ENCODE results near the gene DHRS7C.

Gene DHRS7C

GRCh38 chr17:9811537-9811936 is 20.1 kb upstream of the DHRS7C start:
- H3K4me3 ChIP-seq (ENCODE audit: low read depth, low read length): no peak overlapping the region
- no peak for TF ChIP-seq MYC (IDR thresholded peaks at IDR 0.05; ENCODE audit: low read depth, low read length)
- TF ChIP-seq, protein P1, sequence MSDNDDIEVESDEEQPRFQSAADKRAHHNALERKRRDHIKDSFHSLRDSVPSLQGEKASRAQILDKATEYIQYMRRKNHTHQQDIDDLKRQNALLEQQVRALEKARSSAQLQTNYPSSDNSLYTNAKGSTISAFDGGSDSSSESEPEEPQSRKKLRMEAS (IDR thresholded peaks at IDR 0.05; ENCODE audit: low read depth, low read length): no peak
- TF ChIP-seq POLR2A (IDR thresholded peaks at IDR 0.05; ENCODE audit: extremely low read depth, insufficient read length): no peak
- no peak for TF ChIP-seq CTCF (IDR thresholded peaks at IDR 0.05; ENCODE audit: low read depth, low read length)
- DNase-seq (ENCODE audit: low read depth): no peak

DNA sequence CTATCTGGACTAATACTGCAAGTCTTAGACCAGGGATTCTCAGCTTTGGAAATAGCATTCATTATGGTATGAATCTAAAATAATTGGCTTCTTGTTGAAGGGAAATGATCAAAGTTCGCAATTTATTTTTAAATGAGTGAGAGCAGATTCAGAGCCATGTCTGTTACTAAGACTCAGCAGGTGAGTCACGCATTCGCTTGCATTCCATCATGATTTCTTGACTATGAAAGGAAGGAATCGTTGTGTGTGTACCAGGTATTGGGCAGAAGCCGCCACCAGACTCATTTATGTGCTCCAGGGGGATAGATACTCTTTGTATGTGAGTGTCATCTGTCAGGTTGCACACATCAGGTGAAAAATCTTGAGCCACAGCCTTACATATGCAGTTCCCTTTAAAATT is 19.7 kb upstream of the DHRS7C start:
- TF ChIP-seq MYC (IDR thresholded peaks at IDR 0.05; ENCODE audit: low read depth, low read length) (no peak), CTCF (IDR thresholded peaks at IDR 0.05; ENCODE audit: low read depth, low read length) (no peak), POLR2A (IDR thresholded peaks at IDR 0.05; ENCODE audit: extremely low read depth, insufficient read length) (no peak)
- TF ChIP-seq, protein P1 (IDR thresholded peaks at IDR 0.05; ENCODE audit: low read depth, low read length): no peak
- H3K4me3 ChIP-seq (ENCODE audit: low read depth, low read length): no peak overlapping the region
- DNase-seq (ENCODE audit: low read depth): no peak

- DNase-seq (ENCODE audit: low read depth): no peak
- no peak for TF ChIP-seq CTCF (IDR thresholded peaks at IDR 0.05; ENCODE audit: low read depth, low read length)
- TF ChIP-seq, protein P1 (IDR thresholded peaks at IDR 0.05; ENCODE audit: low read depth, low read length): no peak
- TF ChIP-seq POLR2A (IDR thresholded peaks at IDR 0.05; ENCODE audit: extremely low read depth, insufficient read length): no peak
- no peak for TF ChIP-seq MYC (IDR thresholded peaks at IDR 0.05; ENCODE audit: low read depth, low read length)
- H3K4me3 ChIP-seq (ENCODE audit: low read depth, low read length): no peak overlapping the region
Measured at GRCh38 chr17:9810100-9810949, 18.9 kb upstream of the DHRS7C start.

DNA sequence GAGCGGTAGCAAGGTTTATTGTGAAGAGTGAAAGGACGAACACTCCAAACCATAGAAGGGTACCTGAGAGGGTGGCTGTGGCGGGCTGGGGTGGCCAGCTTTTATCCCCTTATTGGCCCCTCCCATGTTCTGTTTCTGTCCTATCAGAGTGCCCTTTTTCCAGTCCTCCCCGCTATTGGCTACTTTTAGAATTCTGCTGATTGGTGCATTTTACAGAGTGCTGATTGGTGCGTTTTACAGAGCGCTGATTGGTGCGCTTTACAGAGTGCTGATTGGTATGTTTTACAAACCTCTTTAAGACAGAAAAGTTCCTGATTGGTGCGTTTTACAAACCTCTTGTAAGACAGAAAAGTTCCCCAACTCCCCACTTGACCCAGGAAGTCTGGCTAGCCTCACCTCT is 18.0 kb upstream of the DHRS7C start:
- H3K4me3 ChIP-seq (ENCODE audit: low read depth, low read length): no peak overlapping the region
- TF ChIP-seq CTCF (IDR thresholded peaks at IDR 0.05; ENCODE audit: low read depth, low read length) (no peak), POLR2A (IDR thresholded peaks at IDR 0.05; ENCODE audit: extremely low read depth, insufficient read length) (no peak), MYC (IDR thresholded peaks at IDR 0.05; ENCODE audit: low read depth, low read length) (no peak)
- TF ChIP-seq, protein P1 (IDR thresholded peaks at IDR 0.05; ENCODE audit: low read depth, low read length): no peak
- DNase-seq (ENCODE audit: low read depth): no peak

- H3K4me3 ChIP-seq (ENCODE audit: low read depth, low read length): no peak overlapping the region
- TF ChIP-seq, protein P1 (IDR thresholded peaks at IDR 0.05; ENCODE audit: low read depth, low read length): no peak
- TF ChIP-seq CTCF (IDR thresholded peaks at IDR 0.05; ENCODE audit: low read depth, low read length): no peak
- TF ChIP-seq POLR2A (IDR thresholded peaks at IDR 0.05; ENCODE audit: extremely low read depth, insufficient read length): no peak
- no peak for TF ChIP-seq MYC (IDR thresholded peaks at IDR 0.05; ENCODE audit: low read depth, low read length)
- no peak for DNase-seq (ENCODE audit: low read depth)
Measured at GRCh38 chr17:9806699-9807098, 15.3 kb upstream of the DHRS7C start.
